Mammary epithelial cell (primary cell): Measurements from ENCODE around the gene EZH1.
"Not testable (repeated sequence)": the region's sequence is repeated elsewhere in the genome, so short reads cannot be mapped to it uniquely, and the experiment has no call there.

Experiments used
- EZH2 ChIP-seq: IDR thresholded peaks from 2 replicates; pipeline ENCODE4 v1.6.1; 2012; ENCODE audit warnings: low read length, inconsistent platforms, borderline replicate concordance
- TF ChIP-seq, protein P1 (sequence below), 2 donors: IDR thresholded peaks in 1 of 2; conservative IDR thresholded peaks in 1 of 2; 2 replicates each; pipeline ENCODE4 v1.5.1; 2011 to 2012; ENCODE audit warnings: inconsistent platforms in 2 of 2, low read length in 2 of 2, mild to moderate bottlenecking in 2 of 2, control low read depth in 1 of 2, low read depth in 1 of 2; ENCODE audit not compliant: insufficient read depth in 1 of 2; ENCODE audit errors: extremely low read depth in 1 of 2

GRCh38 chr17:42768006-42768405, 23.2 kb upstream of the EZH1 start:
- TF ChIP-seq, protein P1, sequence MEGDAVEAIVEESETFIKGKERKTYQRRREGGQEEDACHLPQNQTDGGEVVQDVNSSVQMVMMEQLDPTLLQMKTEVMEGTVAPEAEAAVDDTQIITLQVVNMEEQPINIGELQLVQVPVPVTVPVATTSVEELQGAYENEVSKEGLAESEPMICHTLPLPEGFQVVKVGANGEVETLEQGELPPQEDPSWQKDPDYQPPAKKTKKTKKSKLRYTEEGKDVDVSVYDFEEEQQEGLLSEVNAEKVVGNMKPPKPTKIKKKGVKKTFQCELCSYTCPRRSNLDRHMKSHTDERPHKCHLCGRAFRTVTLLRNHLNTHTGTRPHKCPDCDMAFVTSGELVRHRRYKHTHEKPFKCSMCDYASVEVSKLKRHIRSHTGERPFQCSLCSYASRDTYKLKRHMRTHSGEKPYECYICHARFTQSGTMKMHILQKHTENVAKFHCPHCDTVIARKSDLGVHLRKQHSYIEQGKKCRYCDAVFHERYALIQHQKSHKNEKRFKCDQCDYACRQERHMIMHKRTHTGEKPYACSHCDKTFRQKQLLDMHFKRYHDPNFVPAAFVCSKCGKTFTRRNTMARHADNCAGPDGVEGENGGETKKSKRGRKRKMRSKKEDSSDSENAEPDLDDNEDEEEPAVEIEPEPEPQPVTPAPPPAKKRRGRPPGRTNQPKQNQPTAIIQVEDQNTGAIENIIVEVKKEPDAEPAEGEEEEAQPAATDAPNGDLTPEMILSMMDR (conservative IDR thresholded peaks at IDR 0.05 in 1 of 2, IDR thresholded peaks at IDR 0.05 in 1 of 2; ENCODE audit: extremely low read depth in 1 of 2, insufficient read depth in 1 of 2, low read depth in 1 of 2, low read length in 2 of 2), result not testable (repeated sequence)
- TF ChIP-seq EZH2, result not testable (repeated sequence)
